IPS-18c (cell line): ENCODE results near the gene NTNG1.
"Not testable (repeated sequence)": the region's sequence is repeated elsewhere in the genome, so short reads cannot be mapped to it uniquely, and the experiment has no call there.

Experiments used
- H3K4me3 ChIP-seq: 2 replicates; pipeline ENCODE4 v1.7.0; 2013; ENCODE audit warnings: low read depth, mild to moderate bottlenecking, low read length, moderate library complexity; ENCODE audit not compliant: insufficient read depth
- H3K9me3 ChIP-seq: one replicate; pipeline ENCODE4 v1.6.1; 2013; ENCODE audit warnings: mild to moderate bottlenecking, low read length, moderate library complexity; ENCODE audit not compliant: control insufficient read depth, insufficient read depth

NTNG1 gene

DNA sequence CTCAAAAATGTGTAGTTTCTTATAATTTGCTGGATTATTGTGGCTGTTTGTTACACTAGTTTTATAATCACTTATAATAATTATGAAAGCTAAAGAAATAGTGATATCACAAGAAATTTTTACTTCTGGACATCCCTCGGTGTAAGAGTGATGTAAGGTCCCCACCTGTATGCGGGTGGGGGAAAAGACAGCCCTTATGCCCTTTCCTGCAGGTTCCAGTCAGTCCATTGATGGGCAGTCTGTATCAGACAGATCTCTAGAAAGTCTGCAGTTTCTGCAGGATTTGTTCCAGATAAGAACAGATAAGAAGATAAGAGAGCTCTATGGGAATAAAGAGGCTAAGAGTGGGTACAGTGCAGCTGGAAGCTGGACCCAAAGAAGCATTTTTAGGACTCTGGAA lies 89.3 kb downstream of the NTNG1 start:
- no peaks in the 10 kb centered on the region for H3K9me3 ChIP-seq
- no peak overlapping the region for H3K4me3 ChIP-seq

DNA sequence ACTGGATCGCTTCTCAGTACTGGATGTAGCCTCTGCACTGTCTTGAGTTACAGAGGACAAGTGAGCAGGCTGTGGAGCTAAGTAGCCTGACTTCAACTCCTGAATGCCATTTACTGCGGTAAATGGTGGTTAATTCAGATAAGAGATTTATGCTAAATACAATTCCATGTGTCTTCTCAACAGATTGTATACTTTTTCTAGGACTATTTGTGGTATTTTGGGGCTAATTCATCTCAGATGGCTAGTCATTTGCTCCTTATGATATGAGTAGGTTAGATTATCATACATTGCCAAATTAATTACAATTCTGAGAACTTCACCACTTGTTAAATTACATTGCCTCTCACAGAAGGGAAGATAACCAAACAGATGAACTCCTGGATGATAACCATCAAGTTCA lies 90.5 kb downstream of the NTNG1 start:
- no peaks in the 10 kb centered on the region for H3K9me3 ChIP-seq
- no peak overlapping the region for H3K4me3 ChIP-seq

DNA sequence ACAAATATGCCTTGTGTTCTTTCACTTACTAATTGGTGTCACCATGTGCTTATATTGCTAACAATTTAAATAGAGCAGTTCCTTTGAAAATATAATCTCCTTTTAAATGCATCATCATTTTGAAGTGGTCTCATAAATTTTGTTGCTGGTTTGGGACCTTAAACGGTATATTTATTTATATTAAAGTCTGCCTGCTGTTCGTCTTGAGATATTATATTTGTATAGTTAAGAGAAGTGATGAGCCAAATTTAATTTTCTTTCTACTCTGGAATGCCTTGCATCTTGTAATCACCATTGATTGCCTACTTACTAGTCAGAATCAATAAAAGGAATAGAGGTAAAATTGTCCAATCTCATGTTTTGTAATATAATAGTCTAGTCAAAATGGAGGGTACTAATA lies 91.6 kb downstream of the NTNG1 start:
- peaks cover 5% of the 10 kb centered on the region for H3K9me3 ChIP-seq
- no peak overlapping the region for H3K4me3 ChIP-seq

DNA sequence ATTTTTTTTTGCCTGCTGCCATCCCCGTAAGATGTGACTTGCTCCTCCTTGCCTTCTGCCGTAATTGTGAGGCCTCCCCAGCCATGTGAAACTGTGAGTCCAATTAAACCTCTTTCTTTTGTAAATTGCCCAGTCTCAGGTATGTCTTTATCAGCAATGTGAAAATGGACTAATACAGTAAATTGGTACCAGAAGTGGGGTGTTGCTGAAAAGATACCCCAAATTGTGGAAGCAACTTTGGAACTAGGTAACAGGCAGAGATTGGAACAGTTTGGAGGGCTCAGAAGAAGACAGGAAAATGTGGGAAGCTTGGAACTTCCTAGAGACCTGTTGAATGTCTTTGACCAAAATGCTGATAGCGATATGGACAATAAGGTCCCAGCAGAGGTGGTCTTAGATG lies 95.9 kb downstream of the NTNG1 start:
- H3K9me3 ChIP-seq, H3K4me3 ChIP-seq: not testable (repeated sequence)

DNA sequence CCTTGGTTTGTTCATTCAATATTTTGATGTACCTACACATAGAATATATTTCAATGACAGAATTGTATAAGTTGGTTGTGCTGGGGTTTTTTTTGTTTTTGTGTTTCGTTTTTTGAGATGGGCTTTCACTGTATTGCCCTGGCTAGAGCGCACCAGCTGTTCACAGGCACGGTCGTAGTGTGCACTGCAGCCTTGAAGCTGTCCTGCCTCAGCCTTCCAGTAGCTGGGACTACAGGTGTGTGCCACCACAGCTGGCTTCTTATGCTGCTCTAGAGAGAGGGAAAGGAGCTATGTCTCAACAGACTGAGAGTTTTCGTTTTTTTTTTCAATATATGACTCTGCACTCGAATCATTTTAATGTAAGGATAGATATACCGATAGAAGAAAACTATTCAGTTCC lies 102.6 kb downstream of the NTNG1 start:
- H3K9me3 ChIP-seq, result no peaks in the 10 kb centered on the region
- H3K4me3 ChIP-seq, result no peak overlapping the region

DNA sequence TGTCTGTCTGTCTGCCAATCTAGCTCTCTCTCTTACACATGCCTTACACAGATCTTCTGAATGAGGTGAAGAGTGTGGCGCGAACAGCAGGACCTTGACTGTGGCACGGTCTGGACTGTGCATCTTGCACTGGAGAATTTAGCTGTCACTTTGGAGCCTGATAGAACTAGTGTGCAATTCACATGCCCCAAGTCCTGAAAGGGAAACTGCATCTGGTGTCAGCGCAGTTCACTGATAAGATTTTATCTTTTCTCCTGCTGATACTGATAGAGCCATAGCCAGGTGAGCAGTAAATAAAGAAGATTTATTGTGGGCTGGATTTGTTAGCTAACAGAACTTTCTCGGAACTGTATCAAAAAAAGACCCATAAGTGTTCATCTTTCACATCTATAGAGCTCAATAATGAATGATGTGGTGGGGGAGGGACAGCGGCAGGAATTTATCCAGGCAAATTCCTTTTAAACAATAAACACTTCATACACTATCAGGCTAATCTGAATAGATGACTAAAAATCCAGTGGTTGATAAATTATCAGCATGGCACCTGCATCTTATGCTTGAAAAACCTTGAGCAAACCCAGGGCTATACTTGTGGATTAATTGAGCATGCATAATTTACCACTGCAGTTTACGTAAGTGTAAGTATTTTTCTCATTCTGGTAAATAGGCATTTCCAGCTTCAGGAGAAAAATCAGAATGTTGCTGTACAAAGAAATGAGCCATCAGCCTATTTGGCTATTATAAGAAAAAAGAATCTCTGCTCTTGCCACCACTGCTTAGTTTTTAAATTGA lies 104.1 kb downstream of the NTNG1 start:
- H3K9me3 ChIP-seq, result no peaks in the 10 kb centered on the region
- H3K4me3 ChIP-seq, result no peak overlapping the region

DNA sequence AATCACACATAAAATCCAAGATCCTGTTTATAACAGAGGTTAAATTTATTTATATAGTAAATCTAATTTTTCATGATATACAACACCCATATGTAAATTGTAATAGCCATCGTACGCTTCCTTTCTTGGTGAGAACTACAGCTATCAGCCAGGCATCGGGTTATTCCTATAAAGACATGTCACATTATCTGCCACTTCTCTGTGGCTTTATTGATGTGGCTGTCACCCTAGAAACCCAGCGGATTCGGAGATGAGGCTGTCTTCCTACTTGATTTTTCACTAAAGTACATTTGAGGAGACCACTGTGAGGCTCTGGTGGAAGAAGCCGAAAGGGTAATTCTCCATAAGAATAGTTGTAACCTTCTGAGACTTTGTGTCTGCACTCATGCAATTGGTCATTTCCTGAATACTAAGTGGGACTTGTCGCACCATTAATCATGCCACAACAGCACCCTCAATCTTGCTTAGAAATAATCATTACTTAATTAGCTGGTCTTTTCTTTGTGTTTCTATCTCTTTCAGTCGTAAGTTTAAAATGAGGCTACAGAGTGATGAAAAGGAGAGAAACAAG lies 106.0 kb downstream of the NTNG1 start:
- no peaks in the 10 kb centered on the region for H3K9me3 ChIP-seq
- H3K4me3 ChIP-seq, result no peak overlapping the region

DNA sequence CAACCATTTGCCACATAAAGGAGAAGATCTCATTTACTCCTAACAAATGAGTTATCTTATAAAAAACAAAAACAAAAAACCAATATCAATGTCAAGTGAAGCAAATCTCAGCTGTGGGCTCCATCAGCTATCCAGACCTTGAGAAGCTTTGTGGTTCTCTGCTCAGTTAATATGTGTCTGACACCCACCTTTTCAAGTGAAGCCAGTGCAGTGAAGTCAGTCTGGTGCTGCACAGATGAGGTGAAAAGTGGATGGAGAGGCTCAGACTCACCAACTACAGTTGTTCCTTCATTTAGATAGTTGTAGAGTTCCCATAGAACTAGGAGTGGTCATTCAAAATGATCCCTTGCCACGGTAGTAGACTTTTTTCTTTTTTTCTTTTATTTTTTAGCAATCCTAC lies 106.8 kb downstream of the NTNG1 start:
- no peaks in the 10 kb centered on the region for H3K9me3 ChIP-seq
- no peak overlapping the region for H3K4me3 ChIP-seq

DNA sequence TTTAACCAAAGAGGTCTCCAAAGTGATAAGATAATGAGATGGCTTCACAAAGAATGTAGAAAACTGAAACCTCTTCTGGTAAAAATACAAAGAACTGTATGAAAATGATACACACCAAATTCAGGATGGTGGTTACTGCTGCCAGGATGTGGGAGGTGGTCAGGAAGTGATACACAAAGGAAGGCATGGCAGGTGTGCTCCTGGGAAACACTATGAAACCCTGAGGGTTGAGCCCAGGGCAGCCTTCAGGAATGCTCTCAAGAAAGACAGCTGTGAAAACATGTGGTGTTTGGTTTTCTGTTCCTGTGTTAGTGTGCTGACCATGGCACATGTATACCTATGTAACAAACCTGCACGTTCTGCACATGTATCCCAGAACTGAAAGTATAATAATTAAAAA lies 109.3 kb downstream of the NTNG1 start:
- Histone ChIP-seq H3K9me3 (no peaks in the 10 kb centered on the region), H3K4me3 (no peak overlapping the region)

DNA sequence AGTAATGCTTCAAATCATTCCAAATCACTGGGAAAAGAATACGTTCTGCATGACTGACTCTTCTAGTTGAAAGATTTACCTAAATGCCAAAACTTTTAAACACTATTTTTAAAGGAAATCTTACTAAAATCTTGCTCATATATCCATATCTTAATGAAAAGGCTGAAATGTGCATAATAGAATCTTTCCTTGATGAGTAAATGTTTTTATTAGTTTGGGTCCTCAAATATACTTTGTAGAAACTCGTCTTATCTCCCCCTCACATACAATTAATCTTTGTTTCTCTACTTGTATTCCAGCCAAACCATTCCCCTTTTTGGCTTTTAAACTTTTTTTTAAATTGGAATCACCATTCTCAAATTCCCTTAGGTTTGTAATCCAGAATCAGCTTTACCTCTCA lies 110.2 kb downstream of the NTNG1 start:
- Histone ChIP-seq H3K4me3 (no peak overlapping the region), H3K9me3 (no peaks in the 10 kb centered on the region)

DNA sequence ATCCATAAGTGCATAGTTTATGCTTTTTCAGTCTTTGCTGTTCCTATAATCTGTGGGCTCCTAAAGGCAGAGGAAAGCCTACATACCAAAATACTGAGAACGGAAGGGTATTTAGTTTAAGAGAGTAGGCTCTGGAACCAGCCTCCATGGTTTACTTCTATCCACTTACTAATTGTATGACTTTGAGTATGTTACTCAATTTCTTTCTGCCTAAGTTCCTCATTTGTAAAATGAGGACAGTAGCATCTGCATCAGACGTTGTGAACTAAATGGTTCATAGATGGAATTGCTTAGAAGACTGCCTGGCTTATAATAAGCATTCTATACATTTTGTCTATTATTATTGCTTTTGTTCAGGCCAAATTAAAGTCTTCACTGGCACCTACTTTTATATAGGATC lies 111.0 kb downstream of the NTNG1 start:
- H3K4me3 ChIP-seq, result no peak overlapping the region
- H3K9me3 ChIP-seq, result no peaks in the 10 kb centered on the region

DNA sequence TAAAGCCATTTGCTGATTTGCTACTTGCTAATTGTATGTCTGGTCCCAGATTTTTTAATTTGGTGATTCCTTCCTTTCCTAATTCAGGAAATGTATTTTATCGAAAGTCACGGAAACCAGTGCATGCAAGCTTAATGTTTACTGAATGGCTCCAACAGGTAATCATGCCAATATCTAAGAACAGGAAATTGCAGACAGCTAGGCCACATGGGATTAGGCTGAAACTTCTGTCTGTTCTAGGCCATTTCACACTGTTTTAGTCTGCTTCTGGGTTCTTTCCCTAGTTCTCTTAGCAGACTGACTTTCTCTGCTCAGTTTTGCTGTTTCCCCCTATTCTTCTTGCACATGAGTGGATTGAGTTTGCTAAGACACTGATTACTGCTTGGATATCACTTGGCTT lies 111.4 kb downstream of the NTNG1 start:
- no peaks in the 10 kb centered on the region for H3K9me3 ChIP-seq
- H3K4me3 ChIP-seq, result no peak overlapping the region

DNA sequence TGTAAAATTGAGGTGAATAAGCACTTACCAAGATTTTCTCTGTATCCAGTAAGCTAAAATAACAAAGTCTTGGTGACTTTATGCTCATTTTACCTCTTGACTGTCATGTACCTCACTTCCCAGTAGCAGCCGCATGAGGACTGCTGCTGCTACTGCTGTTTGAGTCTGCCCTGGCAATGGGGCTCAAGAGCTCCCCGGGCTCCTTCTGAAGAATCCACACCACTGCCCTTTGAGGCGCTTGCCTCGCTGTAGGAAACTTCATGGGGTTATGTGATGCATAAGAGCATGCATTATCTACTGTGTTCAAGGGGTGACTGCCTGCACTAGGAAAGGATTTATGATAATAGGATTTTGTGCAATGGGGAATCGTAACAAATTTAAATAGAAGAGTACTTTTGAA lies 113.5 kb downstream of the NTNG1 start:
- Histone ChIP-seq H3K9me3 (no peaks in the 10 kb centered on the region), H3K4me3 (no peak overlapping the region)

DNA sequence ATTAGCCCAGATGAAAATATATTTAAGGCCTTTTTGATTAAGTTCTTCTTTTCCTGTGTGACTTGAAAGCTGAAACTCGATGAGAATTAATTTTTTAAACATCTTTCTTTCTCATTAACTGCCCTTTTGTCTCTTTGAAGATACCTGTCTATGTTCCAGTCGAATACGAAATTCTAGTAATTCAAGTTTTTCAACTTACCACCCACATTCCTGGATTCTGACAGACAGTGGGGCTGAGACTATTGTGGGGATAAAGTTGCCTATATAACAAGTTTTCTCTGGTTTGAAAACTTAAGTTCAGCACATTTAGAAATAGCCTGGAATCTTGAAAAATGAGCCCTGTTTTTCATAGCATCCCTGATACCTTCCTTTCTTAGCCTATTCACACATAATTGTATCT lies 114.6 kb downstream of the NTNG1 start:
- Histone ChIP-seq H3K9me3 (no peaks in the 10 kb centered on the region), H3K4me3 (no peak overlapping the region)

DNA sequence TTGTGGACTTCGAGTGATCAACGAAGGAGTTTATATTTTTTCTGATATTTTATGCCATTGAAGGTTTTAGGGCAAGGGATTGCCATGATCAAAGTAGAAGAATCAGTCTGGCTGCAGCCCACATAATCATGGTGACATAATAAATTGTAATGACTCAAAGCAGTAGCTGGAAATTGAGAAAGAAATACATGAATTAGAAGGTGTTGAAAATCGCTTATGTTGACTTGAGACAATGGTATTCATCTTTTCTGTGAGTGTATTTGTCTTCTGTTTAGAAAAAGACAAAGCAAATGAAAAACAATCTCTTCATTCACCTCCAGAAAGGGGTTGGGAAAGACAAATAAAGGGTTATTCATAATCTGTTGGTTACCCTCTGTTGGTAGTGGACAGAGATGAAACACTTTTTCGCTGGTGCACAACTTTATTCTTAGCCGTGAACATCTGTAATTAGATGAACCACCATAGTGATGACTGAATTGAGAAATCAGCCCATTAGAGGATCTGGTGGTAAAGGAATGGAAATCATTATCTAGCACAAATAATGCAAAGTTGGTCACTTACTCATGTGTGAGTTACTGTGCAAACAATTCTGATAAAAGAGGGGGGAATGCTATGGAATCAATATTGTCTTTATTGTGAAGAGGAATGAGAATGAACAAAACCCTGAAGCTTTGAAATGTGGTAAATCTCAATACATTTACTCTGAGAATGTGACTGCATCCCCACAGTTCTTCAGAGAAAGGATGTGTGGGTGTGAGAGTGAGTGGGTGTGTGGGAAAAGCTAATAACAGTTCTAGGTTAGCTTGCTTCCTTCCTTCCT lies 121.8 kb downstream of the NTNG1 start:
- H3K4me3 ChIP-seq, result no peak overlapping the region
- H3K9me3 ChIP-seq, result no peaks in the 10 kb centered on the region

DNA sequence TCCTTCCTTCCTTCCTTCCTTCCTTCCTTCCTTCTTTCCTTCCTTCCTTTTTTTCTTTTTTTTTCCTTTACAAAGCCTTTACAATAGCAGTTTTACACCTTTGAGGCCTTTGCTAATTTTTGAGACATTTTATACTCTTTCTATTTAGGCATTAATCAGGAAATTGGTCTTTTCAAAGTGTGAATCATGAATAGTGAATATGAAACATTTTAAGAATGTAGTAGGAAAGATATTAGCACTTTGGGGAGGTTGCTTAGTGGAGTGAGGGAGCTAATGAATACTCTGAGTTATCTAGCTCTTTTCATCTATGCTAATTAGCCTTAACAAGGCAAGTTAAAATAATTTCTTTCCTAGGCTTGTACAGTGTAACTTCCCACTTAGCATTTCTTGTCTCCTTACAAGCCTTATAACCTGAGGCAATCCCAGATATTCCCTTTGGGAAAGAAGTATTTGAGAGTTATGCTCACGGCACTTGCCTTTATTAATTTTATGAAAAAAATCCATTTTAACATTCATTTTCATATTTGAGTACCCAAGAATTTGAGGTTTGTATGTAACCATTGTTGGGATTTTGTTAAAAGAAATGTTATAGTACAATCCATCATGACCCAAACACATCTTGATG lies 122.6 kb downstream of the NTNG1 start:
- Histone ChIP-seq H3K9me3 (no peaks in the 10 kb centered on the region), H3K4me3 (no peak overlapping the region)

DNA sequence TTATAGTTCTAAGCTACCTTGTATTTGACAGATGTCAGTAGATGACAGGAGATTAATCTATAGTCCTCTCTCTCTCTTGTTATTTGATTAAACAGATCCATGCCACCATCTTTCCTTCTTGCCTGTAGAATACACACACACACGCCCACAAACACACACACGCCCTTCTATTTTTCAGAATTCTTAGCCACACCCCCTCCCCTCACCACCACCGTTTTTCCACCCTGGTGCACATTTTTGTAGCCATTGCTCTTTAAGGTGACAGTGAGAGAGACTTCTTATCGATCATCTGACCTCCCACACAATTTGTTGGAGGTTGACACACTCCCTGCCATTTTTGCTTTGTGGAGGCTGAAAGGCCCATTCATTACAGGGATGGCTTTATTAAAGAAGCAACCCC lies 123.2 kb downstream of the NTNG1 start:
- Histone ChIP-seq H3K9me3 (no peaks in the 10 kb centered on the region), H3K4me3 (no peak overlapping the region)

DNA sequence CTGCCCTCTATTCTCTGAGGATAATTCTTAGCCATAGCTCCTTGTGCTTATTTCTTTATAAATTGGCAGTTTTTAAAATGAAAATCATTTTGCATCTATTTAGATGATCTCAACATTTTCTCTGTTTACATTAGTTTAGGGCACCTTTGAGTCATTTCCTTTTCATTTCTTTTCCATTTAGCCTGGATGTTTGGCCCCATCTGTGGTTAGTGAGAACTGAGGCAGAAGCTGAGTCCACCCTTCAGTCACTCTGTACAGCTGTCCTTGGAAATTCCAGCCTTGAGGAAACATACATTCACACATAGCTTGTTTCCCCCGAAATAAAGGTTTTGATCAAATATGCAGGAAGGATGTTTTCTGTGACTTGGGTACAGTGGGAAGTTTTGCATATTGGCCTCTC lies 123.7 kb downstream of the NTNG1 start:
- Histone ChIP-seq H3K9me3 (no peaks in the 10 kb centered on the region), H3K4me3 (no peak overlapping the region)
